Measurements from ENCODE around the gene TMCC2. TPM values are rescaled to one million over a fixed set of nuclear protein-coding genes. Genes with fewer than 3 reads are reported as not detected.

TMCC2 gene
- total RNA-seq, 3 donors from 2014 or later (not counting 1 experiment from before 2014, with no cell fraction given), result 0.93 to 1.5 (median 1.1) TPM

DNA sequence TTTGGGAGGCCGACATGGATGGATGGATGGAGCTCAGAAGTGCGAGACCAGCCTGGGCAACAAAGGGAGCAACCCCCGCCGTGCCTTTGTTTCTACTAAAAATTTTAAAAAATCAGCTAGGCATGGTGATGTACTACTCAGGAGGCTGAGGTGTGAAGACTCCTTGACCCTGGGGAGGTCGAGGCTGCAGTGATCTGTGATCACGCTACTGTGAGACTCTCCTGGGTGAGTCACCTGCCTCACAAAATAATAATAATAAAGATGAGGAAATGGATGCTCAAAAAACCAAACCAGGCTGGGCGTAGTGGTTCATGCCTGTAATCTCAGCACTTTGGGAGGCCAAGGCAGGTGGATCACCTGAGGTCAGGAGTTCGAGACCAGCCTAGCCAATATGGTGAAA, 35.5 kb upstream of the TMCC2 start:
- Mint-ChIP-seq H3K27me3 (ENCODE audit: low read depth in 2 of 2) (no peaks in the 10 kb centered on the region), H3K4me3 (no peak overlapping the region), H3K36me3 (no peaks in the 10 kb centered on the region), H3K4me1 (peaks cover 44 to 65% of the 10 kb centered on the region in 2 donors), H3K9me3 (no peaks in the 10 kb centered on the region), H3K27ac (no peak overlapping the region)
- no peak for DNase-seq
- intact Hi-C loops (cut with micrococcal nuclease), result no loop called here
- H3K4me3 ChIP-seq (ENCODE audit: low read length), result no peak overlapping the region
- WGBS (ENCODE audit: insufficient coverage), result 91% methylated on average over 8 of the region's 8 CpGs
- no peak overlapping the region for H3K27ac ChIP-seq (ENCODE audit: low read length)
- no peak for TF ChIP-seq CTCF (IDR thresholded peaks at IDR 0.05)
- H3K9me3 ChIP-seq (ENCODE audit: control insufficient read depth, insufficient read depth, low read length), result no peaks in the 10 kb centered on the region
- H3K36me3 ChIP-seq (ENCODE audit: control insufficient read depth, insufficient read depth, low read length), result peaks cover 1% of the 10 kb centered on the region
- H3K4me1 ChIP-seq (ENCODE audit: control insufficient read depth, insufficient read depth, low read length), result no peaks in the 10 kb centered on the region
- no peaks in the 10 kb centered on the region for H3K27me3 ChIP-seq (ENCODE audit: control insufficient read depth, insufficient read depth, low read length)
- ATAC-seq, result no peak

- no peak overlapping the region for H3K27ac ChIP-seq (ENCODE audit: low read length)
- H3K4me1 Mint-ChIP-seq, result peaks cover 34 to 47% of the 10 kb centered on the region in 2 donors
- no peak overlapping the region for H3K4me3 ChIP-seq (ENCODE audit: low read length)
- no peaks in the 10 kb centered on the region for H3K27me3 Mint-ChIP-seq (ENCODE audit: low read depth in 2 of 2)
- no peak for TF ChIP-seq CTCF (IDR thresholded peaks at IDR 0.05)
- H3K4me1 ChIP-seq (ENCODE audit: control insufficient read depth, insufficient read depth, low read length), result peaks cover 7% of the 10 kb centered on the region
- no peaks in the 10 kb centered on the region for H3K36me3 Mint-ChIP-seq
- H3K27ac Mint-ChIP-seq, result peak overlapping the region in 1 of 2 donors; percentile 57
- H3K4me3 Mint-ChIP-seq, result no peak overlapping the region
- no peaks in the 10 kb centered on the region for H3K36me3 ChIP-seq (ENCODE audit: control insufficient read depth, insufficient read depth, low read length)
- intact Hi-C loops (cut with micrococcal nuclease), result no loop called here
- WGBS (ENCODE audit: insufficient coverage), result 65% methylated on average over 9 of the region's 9 CpGs
- H3K9me3 ChIP-seq (ENCODE audit: control insufficient read depth, insufficient read depth, low read length), result no peaks in the 10 kb centered on the region
- H3K9me3 Mint-ChIP-seq, result no peaks in the 10 kb centered on the region
- DNase-seq (peak in 1 of 2 donors; percentile 12), ATAC-seq (no peak)
- H3K27me3 ChIP-seq (ENCODE audit: control insufficient read depth, insufficient read depth, low read length), result no peaks in the 10 kb centered on the region
Observed at GRCh38 chr1:205199090-205199930, 28.4 kb upstream of the TMCC2 start.

- no peaks in the 10 kb centered on the region for H3K36me3 Mint-ChIP-seq
- no peaks in the 10 kb centered on the region for H3K27me3 ChIP-seq (ENCODE audit: control insufficient read depth, insufficient read depth, low read length)
- WGBS (ENCODE audit: insufficient coverage), result 71% methylated on average over 4 of the region's 7 CpGs
- peak overlapping the region in 1 of 2 donors; percentile 57 for H3K27ac Mint-ChIP-seq
- no peaks in the 10 kb centered on the region for H3K9me3 ChIP-seq (ENCODE audit: control insufficient read depth, insufficient read depth, low read length)
- H3K27me3 Mint-ChIP-seq (ENCODE audit: low read depth in 2 of 2), result no peaks in the 10 kb centered on the region
- no peak overlapping the region for H3K27ac ChIP-seq (ENCODE audit: low read length)
- H3K4me1 Mint-ChIP-seq, result peaks cover 40 to 52% of the 10 kb centered on the region in 2 donors
- TF ChIP-seq CTCF (IDR thresholded peaks at IDR 0.05), result no peak
- ATAC-seq, result no peak
- peaks cover 7% of the 10 kb centered on the region for H3K4me1 ChIP-seq (ENCODE audit: control insufficient read depth, insufficient read depth, low read length)
- H3K4me3 ChIP-seq (ENCODE audit: low read length), result no peak overlapping the region
- intact Hi-C loops (cut with micrococcal nuclease), result no loop called here
- no peaks in the 10 kb centered on the region for H3K36me3 ChIP-seq (ENCODE audit: control insufficient read depth, insufficient read depth, low read length)
- H3K4me3 Mint-ChIP-seq, result no peak overlapping the region
- no peaks in the 10 kb centered on the region for H3K9me3 Mint-ChIP-seq
- no peak for DNase-seq
Observed at GRCh38 chr1:205199931-205200299, 27.8 kb upstream of the TMCC2 start.

- Mint-ChIP-seq H3K27ac (no peak overlapping the region), H3K27me3 (ENCODE audit: low read depth in 2 of 2) (no peaks in the 10 kb centered on the region), H3K4me1 (peaks cover 16 to 37% of the 10 kb centered on the region in 2 donors), H3K4me3 (no peak overlapping the region), H3K9me3 (no peaks in the 10 kb centered on the region), H3K36me3 (no peaks in the 10 kb centered on the region)
- no peak for ATAC-seq
- Histone ChIP-seq H3K9me3 (ENCODE audit: control insufficient read depth, insufficient read depth, low read length) (no peaks in the 10 kb centered on the region), H3K27ac (ENCODE audit: low read length) (no peak overlapping the region), H3K36me3 (ENCODE audit: control insufficient read depth, insufficient read depth, low read length) (no peaks in the 10 kb centered on the region), H3K4me1 (ENCODE audit: control insufficient read depth, insufficient read depth, low read length) (peaks cover 7% of the 10 kb centered on the region), H3K27me3 (ENCODE audit: control insufficient read depth, insufficient read depth, low read length) (no peaks in the 10 kb centered on the region), H3K4me3 (ENCODE audit: low read length) (no peak overlapping the region)
- no peak for DNase-seq
- intact Hi-C loops (cut with micrococcal nuclease), result no loop called here
- no peak for TF ChIP-seq CTCF (IDR thresholded peaks at IDR 0.05)
Observed at GRCh38 chr1:205204552-205204951, 23.2 kb upstream of the TMCC2 start.
